ENCODE measurements around the gene C1RL. TPM values are rescaled to one million over a fixed set of nuclear protein-coding genes. Genes with fewer than 3 reads are reported as not detected.

C1RL gene
- total and polyA plus RNA-seq, 9 donors: 48.4 to 160 (median 98.9) TPM

DNA sequence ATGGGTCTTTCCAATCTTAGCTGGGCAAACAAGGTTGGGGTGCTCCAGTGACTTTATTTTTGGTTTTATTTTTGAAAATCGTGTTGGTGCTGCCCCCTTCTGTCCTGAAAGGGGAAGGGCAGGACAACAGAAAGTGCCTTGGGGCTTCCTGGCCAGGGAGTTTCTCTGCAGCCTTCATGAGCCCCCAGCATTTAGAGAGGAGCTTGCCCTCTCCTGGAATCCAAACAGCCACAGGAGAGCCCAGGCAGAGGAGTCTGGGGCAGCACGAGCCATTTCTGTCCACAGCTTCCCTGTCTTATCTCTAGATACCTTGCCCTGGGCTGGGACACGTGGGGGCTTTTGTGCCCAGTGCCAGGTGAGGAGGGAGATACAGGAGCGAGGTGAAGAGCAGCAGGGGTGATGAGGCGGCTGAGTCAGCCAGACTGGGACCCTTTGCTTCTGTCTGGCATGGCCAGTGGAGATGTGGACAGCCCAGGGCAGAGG lies 4.4 kb upstream of the C1RL start:
- H3K4me3 ChIP-seq: no peak overlapping the region
- H3K9me3 ChIP-seq: no peaks in the 10 kb centered on the region
- H3K27ac ChIP-seq: peak overlapping the region; percentile 53 to 59
- H3K27me3 ChIP-seq: no peaks in the 10 kb centered on the region
- peaks cover 2% of the 10 kb centered on the region for H3K4me1 ChIP-seq (ENCODE audit: insufficient read depth)
- no peaks in the 10 kb centered on the region for H3K36me3 ChIP-seq
- no peak for TF ChIP-seq POLR2A (IDR thresholded peaks at IDR 0.05)
- TF ChIP-seq, protein P1, sequence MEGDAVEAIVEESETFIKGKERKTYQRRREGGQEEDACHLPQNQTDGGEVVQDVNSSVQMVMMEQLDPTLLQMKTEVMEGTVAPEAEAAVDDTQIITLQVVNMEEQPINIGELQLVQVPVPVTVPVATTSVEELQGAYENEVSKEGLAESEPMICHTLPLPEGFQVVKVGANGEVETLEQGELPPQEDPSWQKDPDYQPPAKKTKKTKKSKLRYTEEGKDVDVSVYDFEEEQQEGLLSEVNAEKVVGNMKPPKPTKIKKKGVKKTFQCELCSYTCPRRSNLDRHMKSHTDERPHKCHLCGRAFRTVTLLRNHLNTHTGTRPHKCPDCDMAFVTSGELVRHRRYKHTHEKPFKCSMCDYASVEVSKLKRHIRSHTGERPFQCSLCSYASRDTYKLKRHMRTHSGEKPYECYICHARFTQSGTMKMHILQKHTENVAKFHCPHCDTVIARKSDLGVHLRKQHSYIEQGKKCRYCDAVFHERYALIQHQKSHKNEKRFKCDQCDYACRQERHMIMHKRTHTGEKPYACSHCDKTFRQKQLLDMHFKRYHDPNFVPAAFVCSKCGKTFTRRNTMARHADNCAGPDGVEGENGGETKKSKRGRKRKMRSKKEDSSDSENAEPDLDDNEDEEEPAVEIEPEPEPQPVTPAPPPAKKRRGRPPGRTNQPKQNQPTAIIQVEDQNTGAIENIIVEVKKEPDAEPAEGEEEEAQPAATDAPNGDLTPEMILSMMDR (IDR thresholded peaks at IDR 0.05): peak; percentile 72 to 85 (median 81)
- peak in 2 of 5 donors; percentile 32 to 62 for DNase-seq
- intact Hi-C loops (cut with DNase I): loop anchor here (5.0 kb wide), 3 partner anchors 96 to 191 kb away; partner anchors contain the start of gene LPCAT3 (in 1 of the 4)
- 23 to 47% (median 27%) methylated on average over 5 of the region's 5 CpGs for WGBS, 3 donors

DNA sequence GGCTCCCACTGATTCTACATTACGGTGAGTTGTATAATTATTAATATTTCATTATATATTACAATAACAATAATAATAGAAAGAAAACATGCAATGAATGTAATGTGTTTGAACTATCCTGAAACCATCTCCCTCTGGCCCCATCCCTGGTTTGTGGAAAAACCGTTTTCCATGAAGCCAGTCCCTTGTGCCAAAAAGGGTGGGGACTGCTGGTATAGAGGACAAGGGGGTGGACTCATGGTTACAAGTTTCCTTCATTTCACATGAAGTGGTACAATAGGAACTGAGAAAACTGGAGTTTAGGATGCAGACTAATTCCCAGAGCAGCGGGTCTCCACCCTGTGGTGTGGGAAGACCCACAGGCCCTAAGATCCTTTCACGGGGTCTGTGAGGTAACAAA lies 3.0 kb upstream of the C1RL start:
- Histone ChIP-seq H3K36me3 (no peaks in the 10 kb centered on the region), H3K27ac (peak overlapping the region; percentile 53 to 59), H3K4me1 (ENCODE audit: insufficient read depth) (peaks cover 3% of the 10 kb centered on the region), H3K27me3 (no peaks in the 10 kb centered on the region), H3K9me3 (no peaks in the 10 kb centered on the region), H3K4me3 (no peak overlapping the region)
- intact Hi-C loops (cut with DNase I): loop anchor here (5.0 kb wide), 3 partner anchors 95 to 190 kb away; partner anchors contain the start of gene LPCAT3 (in 1 of the 4)
- DNase-seq: no peak
- WGBS, 3 donors: 67 to 78% (median 75%) methylated on average over 4 of the region's 4 CpGs
- TF ChIP-seq POLR2A (IDR thresholded peaks at IDR 0.05): no peak
- TF ChIP-seq, protein P1 (IDR thresholded peaks at IDR 0.05): no peak
- TF ChIP-seq EP300 (IDR thresholded peaks at IDR 0.05): no peak

DNA sequence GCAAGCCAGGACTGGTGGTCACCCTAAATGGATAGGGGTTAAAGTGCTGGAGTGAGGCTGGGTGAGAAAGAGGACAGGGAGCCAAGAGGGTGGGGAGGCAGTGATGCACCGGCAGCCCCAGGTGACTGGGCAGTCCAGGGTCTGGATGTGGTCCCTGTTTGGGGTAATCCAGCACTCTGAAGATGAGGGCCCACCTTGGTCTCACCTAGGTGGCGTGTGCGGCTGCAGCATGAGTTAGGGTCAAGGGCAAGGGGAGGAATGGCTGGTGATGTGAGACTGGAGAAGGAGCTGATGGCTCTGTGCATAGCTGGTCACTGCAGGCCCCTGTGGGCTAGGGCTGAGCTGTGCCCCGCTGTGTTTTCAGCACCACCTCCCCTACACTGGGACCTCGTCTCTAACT lies 1.6 kb upstream of the C1RL start:
- TF ChIP-seq, protein P1 (IDR thresholded peaks at IDR 0.05): no peak
- no peak for TF ChIP-seq EP300 (IDR thresholded peaks at IDR 0.05)
- no peak for TF ChIP-seq POLR2A (IDR thresholded peaks at IDR 0.05)
- intact Hi-C loops (cut with DNase I): loop anchor here (2.0 to 5.0 kb wide), 4 partner anchors 50 to 188 kb away; partner anchors contain the start of genes C1S (in 1 of the 4) and LPCAT3 (in 1 of the 4)
- DNase-seq: no peak
- no peak overlapping the region for H3K4me3 ChIP-seq
- H3K9me3 ChIP-seq: no peaks in the 10 kb centered on the region
- H3K27ac ChIP-seq: no peak overlapping the region
- H3K27me3 ChIP-seq: no peaks in the 10 kb centered on the region
- peaks cover 5% of the 10 kb centered on the region for H3K4me1 ChIP-seq (ENCODE audit: insufficient read depth)
- WGBS, 3 donors: 80 to 86% (median 86%) methylated on average over 5 of the region's 5 CpGs
- H3K36me3 ChIP-seq: no peaks in the 10 kb centered on the region

DNA sequence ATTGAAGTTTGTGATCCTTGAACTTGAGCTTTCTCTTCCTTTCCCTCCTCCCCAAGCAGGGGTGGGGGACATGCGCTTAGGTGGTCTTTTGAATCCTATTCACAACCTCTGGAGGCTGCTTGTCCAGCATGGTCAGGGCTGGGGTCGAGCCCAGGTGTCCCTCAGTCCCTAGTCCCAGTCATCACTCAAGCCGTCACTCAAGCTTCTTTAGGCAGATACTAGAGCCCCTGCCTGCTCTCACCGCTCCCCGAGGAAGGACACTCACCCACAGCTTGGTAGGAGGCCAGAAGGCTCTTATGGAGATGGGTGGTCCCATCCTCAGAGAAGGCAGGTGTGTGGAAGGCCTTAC lies 532 bp upstream of the C1RL start:
- 60 to 68% (median 61%) methylated on average over 5 of the region's 5 CpGs for WGBS, 3 donors
- no peak for DNase-seq
- Histone ChIP-seq H3K4me3 (peak overlapping the region; percentile 6), H3K36me3 (no peaks in the 10 kb centered on the region), H3K27ac (peak overlapping the region; percentile 51 to 99), H3K27me3 (no peaks in the 10 kb centered on the region), H3K4me1 (ENCODE audit: insufficient read depth) (peaks cover 5% of the 10 kb centered on the region), H3K9me3 (no peaks in the 10 kb centered on the region)
- intact Hi-C loops (cut with DNase I): loop anchor here in 3 of 4 donors (1.0 to 5.0 kb wide), 3 partner anchors 17 to 49 kb away; partner anchors contain the start of genes C1S (in 3 of the 3) and C1R (in 1 of the 3)
- no peak for TF ChIP-seq EP300 (IDR thresholded peaks at IDR 0.05)

Measured in ovary (tissue), 9 donors.